ENCODE measurements around the gene SEMA6D.
"Not testable (repeated sequence)": the region's sequence is repeated elsewhere in the genome, so short reads cannot be mapped to it uniquely, and the experiment has no call there.

The SEMA6D gene

DNA sequence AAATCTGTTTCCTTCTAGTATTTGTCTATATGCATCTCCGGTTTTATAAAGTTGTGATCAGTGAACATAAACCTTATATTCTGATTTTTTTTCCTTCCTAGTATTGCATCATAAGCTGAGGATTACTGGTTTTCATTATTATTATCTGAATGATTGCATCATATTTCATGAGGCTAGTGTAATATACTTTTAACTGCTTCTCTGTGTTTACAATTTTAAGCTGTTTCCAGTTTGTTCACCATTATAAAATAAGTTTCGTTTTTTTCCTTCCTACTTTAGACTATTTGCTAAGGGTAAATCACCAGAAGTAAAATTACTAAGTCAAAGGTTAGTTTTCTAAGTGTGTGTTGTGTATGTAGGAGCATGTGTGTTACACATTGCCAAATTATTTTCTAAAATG is 20.2 kb downstream of the SEMA6D start:
- POLR2A ChIA-PET: no interaction called here
- CTCF ChIA-PET: no interaction called here
- DNase-seq (ENCODE audit: extremely low spot score): no peak
- no peak for TF ChIP-seq FOXM1 (IDR thresholded peaks at IDR 0.05; ENCODE audit: borderline replicate concordance)
- no peak for TF ChIP-seq FOXA1 (IDR thresholded peaks at IDR 0.05)
- no peak for TF ChIP-seq FOXK2 (IDR thresholded peaks at IDR 0.05)
- no peak for TF ChIP-seq ELF4 (IDR thresholded peaks at IDR 0.05)
- no peak for TF ChIP-seq SUZ12 (IDR thresholded peaks at IDR 0.05)
- TF ChIP-seq NFRKB (IDR thresholded peaks at IDR 0.05): no peak
- TF ChIP-seq LEF1 (IDR thresholded peaks at IDR 0.05; ENCODE audit: borderline replicate concordance): no peak
- no peak for TF ChIP-seq L3MBTL2 (conservative IDR thresholded peaks at IDR 0.05)
- TF ChIP-seq SP1 (IDR thresholded peaks at IDR 0.05): no peak
- no peak for TF ChIP-seq ZNF384 (IDR thresholded peaks at IDR 0.05)
- TF ChIP-seq, protein P1, sequence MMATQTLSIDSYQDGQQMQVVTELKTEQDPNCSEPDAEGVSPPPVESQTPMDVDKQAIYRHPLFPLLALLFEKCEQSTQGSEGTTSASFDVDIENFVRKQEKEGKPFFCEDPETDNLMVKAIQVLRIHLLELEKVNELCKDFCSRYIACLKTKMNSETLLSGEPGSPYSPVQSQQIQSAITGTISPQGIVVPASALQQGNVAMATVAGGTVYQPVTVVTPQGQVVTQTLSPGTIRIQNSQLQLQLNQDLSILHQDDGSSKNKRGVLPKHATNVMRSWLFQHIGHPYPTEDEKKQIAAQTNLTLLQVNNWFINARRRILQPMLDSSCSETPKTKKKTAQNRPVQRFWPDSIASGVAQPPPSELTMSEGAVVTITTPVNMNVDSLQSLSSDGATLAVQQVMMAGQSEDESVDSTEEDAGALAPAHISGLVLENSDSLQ (IDR thresholded peaks at IDR 0.05): no peak
- TF ChIP-seq CTBP1 (IDR thresholded peaks at IDR 0.05; ENCODE audit: borderline replicate concordance): no peak
- TF ChIP-seq TARDBP (IDR thresholded peaks at IDR 0.05): no peak
- no peak for TF ChIP-seq ARNT (IDR thresholded peaks at IDR 0.05)
- no peak for TF ChIP-seq BHLHE40 (IDR thresholded peaks at IDR 0.05; ENCODE audit: borderline replicate concordance)
- no peak for TF ChIP-seq HDGF (IDR thresholded peaks at IDR 0.05; ENCODE audit: borderline replicate concordance)

DNA sequence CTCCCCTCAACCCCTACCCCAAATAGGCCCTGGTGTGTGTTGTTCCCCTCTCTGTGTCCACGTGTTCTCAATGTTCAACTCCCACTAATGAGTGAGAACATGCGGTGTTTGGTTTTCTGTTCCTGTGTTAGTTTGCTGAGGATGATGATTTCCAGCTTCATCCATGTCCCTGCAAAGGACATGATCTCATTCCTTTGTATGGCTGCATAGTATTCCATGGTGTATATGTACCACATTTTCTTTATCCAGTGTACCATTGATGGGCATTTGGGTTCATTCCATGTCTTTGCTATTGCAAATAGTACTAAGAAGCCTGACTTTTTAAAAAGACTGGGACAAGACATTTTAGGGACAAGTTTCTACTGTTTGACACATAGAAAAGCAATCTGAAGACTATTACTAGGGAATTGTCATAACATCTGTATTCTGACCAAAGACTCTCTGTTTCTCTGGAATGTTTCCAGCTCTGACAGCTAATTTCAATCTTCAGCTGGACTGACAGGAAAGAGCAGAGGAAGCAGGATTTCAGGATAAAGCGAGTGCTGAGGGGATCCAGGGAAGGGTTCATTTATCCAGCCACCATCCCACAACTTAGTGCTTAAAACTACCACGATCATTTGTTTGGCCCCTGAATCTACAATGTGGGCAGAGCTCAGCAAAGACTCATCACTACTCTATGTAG is 21.0 kb downstream of the SEMA6D start:
- CTCF ChIA-PET; POLR2A ChIA-PET; DNase-seq (ENCODE audit: extremely low spot score): not testable (repeated sequence)

DNA sequence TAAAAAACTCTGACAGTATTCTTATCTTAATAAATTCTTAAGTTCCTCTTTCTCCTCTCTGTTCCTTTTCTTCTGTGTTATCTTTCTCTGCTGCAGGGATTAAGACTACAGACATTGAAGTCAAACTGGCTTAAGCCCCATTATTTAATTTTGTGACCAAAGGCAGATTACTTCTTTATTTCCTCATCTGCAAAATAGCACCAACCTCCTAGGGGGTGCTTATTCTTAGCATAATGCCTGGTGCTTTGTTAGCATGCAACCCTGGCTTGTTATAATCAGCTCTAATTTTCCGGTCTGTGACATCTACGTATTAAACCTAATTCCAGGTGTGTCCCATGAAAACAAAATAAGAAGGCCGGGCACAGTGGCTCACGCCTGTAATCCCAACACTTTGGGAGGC is 23.8 kb downstream of the SEMA6D start:
- CTCF ChIA-PET: no interaction called here
- DNase-seq (ENCODE audit: extremely low spot score): no peak
- TF ChIP-seq LEF1 (IDR thresholded peaks at IDR 0.05; ENCODE audit: borderline replicate concordance) (no peak), FOXM1 (IDR thresholded peaks at IDR 0.05; ENCODE audit: borderline replicate concordance) (no peak), NFRKB (IDR thresholded peaks at IDR 0.05) (no peak), SUZ12 (IDR thresholded peaks at IDR 0.05) (no peak), SP1 (IDR thresholded peaks at IDR 0.05) (no peak), ELF4 (IDR thresholded peaks at IDR 0.05) (no peak)
- POLR2A ChIA-PET: no interaction called here

DNA sequence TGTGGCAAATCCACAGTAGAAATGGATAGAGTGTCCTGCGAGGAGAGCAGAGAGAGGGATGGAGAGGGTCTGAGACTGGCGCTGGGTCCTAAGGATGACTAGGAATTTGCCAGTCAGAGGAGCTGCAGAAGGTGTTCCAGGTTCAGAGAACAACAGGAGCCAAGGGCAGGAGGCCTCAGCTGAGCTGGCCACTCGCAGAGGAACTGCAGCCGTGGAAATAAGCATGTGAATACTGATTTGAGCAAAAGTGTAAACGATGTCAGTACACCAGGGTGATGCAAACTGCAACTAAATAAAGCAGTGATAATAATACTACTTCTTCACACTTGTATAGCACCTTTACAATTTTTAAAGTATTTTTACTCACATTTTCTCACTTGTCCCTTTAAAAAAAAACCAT is 24.6 kb downstream of the SEMA6D start:
- ChIA-PET CTCF (no interaction called here), POLR2A (no interaction called here)
- no peak for TF ChIP-seq ARNT (IDR thresholded peaks at IDR 0.05)
- no peak for TF ChIP-seq HDGF (IDR thresholded peaks at IDR 0.05; ENCODE audit: borderline replicate concordance)
- no peak for TF ChIP-seq FOXM1 (IDR thresholded peaks at IDR 0.05; ENCODE audit: borderline replicate concordance)
- no peak for TF ChIP-seq LEF1 (IDR thresholded peaks at IDR 0.05; ENCODE audit: borderline replicate concordance)
- no peak for TF ChIP-seq ZNF384 (IDR thresholded peaks at IDR 0.05)
- no peak for TF ChIP-seq L3MBTL2 (conservative IDR thresholded peaks at IDR 0.05)
- TF ChIP-seq TARDBP (IDR thresholded peaks at IDR 0.05): no peak
- no peak for TF ChIP-seq FOXA1 (IDR thresholded peaks at IDR 0.05)
- TF ChIP-seq SP1 (IDR thresholded peaks at IDR 0.05): no peak
- no peak for TF ChIP-seq BHLHE40 (IDR thresholded peaks at IDR 0.05; ENCODE audit: borderline replicate concordance)
- no peak for TF ChIP-seq NFRKB (IDR thresholded peaks at IDR 0.05)
- no peak for TF ChIP-seq SUZ12 (IDR thresholded peaks at IDR 0.05)
- TF ChIP-seq, protein P1 (IDR thresholded peaks at IDR 0.05): no peak
- DNase-seq (ENCODE audit: extremely low spot score): no peak

DNA sequence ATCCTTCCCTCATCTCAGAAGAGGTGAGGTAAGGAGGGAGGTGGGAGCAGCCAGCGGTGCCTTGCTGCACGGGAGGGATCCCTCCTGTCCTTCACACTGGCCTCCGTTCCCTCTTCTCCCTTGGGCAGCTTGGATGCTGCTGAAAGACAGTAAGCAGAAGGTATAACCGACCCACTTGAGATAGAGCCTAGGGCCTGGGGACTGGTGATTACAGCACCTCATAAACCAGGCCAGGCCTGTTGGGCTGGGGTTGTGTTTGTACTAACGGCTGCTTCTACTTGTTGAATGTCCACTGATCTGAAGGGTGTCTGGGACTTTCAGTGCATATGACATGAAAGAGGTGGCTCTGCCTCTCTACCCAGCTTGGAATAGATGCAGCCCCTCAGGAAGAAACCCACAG is 25.0 kb downstream of the SEMA6D start:
- DNase-seq (ENCODE audit: extremely low spot score): no peak
- CTCF ChIA-PET: no interaction called here
- POLR2A ChIA-PET: no interaction called here
- TF ChIP-seq TARDBP (IDR thresholded peaks at IDR 0.05) (no peak), BHLHE40 (IDR thresholded peaks at IDR 0.05; ENCODE audit: borderline replicate concordance) (no peak), FOXM1 (IDR thresholded peaks at IDR 0.05; ENCODE audit: borderline replicate concordance) (no peak), L3MBTL2 (conservative IDR thresholded peaks at IDR 0.05) (no peak)

DNA sequence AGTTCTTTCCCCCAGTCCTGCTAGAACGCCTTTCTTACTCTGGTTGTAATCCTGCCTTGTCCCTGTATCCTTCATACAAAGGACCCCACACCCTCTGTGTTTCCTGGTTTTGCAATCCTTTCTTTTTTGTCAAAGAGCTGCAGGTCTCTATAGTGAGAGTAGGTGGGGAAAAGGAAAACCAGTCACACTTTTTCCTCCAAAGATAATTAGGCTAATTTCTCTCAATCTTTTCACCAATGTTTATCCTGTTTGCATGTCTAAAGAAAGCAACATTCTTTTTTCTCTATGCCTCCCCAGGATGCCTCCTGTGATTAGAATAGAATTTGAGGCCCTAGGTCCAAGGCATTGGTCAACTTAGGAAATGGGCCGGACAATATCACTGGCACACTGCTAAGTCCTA is 25.4 kb downstream of the SEMA6D start:
- TF ChIP-seq FOXK2 (IDR thresholded peaks at IDR 0.05) (no peak), ARNT (IDR thresholded peaks at IDR 0.05) (no peak), LEF1 (IDR thresholded peaks at IDR 0.05; ENCODE audit: borderline replicate concordance) (no peak), ZNF384 (IDR thresholded peaks at IDR 0.05) (no peak)
- ChIA-PET CTCF (no interaction called here), POLR2A (no interaction called here)
- DNase-seq (ENCODE audit: extremely low spot score): no peak

DNA sequence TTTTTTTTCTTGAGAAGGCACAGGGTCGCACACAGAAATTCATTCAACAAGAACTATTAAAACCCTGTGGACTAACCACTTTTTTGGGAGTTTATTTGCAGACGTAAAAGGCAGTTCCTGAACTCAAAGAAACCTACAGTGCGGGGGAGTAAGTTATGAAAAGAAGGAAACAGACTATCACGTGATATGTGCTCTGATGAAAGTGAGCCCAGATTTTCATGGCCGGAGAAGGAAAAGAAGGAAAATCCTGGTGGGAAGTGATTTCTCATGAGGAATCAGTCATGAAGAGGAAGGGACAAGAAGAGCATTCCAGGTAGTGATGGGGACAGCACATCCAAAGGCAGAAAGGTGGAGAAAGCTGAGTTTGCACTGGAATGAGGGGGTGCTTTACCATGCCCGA is 26.1 kb downstream of the SEMA6D start:
- no peak for TF ChIP-seq SUZ12 (IDR thresholded peaks at IDR 0.05)
- TF ChIP-seq BHLHE40 (IDR thresholded peaks at IDR 0.05; ENCODE audit: borderline replicate concordance): no peak
- no peak for TF ChIP-seq FOXM1 (IDR thresholded peaks at IDR 0.05; ENCODE audit: borderline replicate concordance)
- no peak for TF ChIP-seq LEF1 (IDR thresholded peaks at IDR 0.05; ENCODE audit: borderline replicate concordance)
- no peak for TF ChIP-seq L3MBTL2 (conservative IDR thresholded peaks at IDR 0.05)
- no peak for TF ChIP-seq TARDBP (IDR thresholded peaks at IDR 0.05)
- no peak for TF ChIP-seq SP1 (IDR thresholded peaks at IDR 0.05)
- TF ChIP-seq ARNT (IDR thresholded peaks at IDR 0.05): no peak
- TF ChIP-seq, protein P1 (IDR thresholded peaks at IDR 0.05): no peak
- TF ChIP-seq FOXA1 (IDR thresholded peaks at IDR 0.05): no peak
- no peak for TF ChIP-seq CTBP1 (IDR thresholded peaks at IDR 0.05; ENCODE audit: borderline replicate concordance)
- no peak for TF ChIP-seq NFRKB (IDR thresholded peaks at IDR 0.05)
- no peak for TF ChIP-seq HDGF (IDR thresholded peaks at IDR 0.05; ENCODE audit: borderline replicate concordance)
- TF ChIP-seq ZNF384 (IDR thresholded peaks at IDR 0.05): no peak
- TF ChIP-seq ELF4 (IDR thresholded peaks at IDR 0.05): no peak
- TF ChIP-seq FOXK2 (IDR thresholded peaks at IDR 0.05): no peak
- DNase-seq (ENCODE audit: extremely low spot score): no peak
- CTCF ChIA-PET: interaction anchor here (0.9 kb wide), 1 partner anchor 16 kb away, joined by 3 read pairs; no protein-coding TSS in a partner anchor
- POLR2A ChIA-PET: no interaction called here

Data from HEK293T (cell line).